GM19023 (cell line): ENCODE data around the gene IGF1R.
"Not testable (repeated sequence)": the region's sequence is repeated elsewhere in the genome, so short reads cannot be mapped to it uniquely, and the experiment has no call there.

Experiments
- ATAC-seq: cut with Tn5 transposase; IDR thresholded peaks from one replicate; pipeline ENCODE4 v1.9.1; 2021; ENCODE audit warnings: mild to moderate bottlenecking, moderate library complexity; ENCODE audit not compliant: unreplicated experiment

Gene IGF1R

DNA sequence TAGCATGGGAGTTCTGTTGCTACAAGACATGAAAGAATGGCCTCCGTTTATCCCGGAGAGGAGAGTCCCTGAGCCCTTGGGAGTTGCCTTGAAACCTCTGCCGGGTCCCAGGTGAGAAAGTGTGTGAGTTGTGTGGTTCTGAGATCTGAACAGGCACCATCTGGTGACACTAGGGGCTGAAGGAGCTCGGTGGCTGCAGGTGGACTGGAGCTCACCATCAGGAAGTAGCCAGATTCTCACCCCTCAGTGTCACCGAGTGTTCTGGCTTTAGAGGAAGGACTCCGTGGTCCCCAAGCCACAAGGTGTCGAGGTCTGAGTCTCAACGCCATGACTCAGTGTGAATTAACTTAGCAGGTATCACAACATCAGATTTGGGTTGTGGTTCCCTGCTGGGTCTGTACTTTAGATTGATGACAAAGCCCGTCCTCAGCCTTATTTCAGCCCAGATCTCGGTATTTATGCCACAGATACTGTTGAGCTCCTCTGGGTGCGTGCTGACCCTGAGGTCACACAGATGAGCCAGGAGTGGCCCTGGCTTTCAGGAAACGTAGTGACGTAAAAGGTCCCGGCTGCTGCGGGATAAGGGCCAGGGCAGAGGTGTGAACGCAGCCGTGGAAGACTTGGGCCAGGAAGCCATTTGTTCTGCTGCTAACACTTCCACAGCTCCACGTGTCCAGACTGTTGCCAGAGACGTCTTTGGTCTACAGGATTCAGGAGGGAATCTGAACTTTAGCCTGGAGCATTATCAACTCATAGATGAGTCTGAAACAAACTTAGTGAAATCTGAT lies 304.9 kb downstream of the IGF1R start:
- no peak for ATAC-seq

DNA sequence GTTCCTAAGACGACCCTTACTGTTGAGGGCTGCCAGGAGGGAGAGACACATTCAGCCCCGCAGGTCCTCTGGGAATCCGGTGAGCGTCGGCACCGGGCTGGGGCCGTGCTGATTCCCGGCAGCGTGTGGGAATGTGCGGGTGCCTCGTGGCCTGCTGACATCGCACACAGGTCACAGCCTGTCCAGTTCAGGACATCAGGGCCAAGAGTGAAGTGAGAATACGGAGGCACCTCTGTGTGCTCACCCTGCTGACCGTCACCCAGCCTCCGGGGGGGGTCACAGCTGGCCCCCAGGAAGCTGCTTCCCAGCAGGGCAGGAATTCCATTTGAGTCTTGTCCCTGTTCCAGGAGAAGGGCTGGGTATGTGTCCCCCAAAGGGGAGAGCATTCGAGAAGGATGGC lies 305.6 kb downstream of the IGF1R start:
- no peak for ATAC-seq

DNA sequence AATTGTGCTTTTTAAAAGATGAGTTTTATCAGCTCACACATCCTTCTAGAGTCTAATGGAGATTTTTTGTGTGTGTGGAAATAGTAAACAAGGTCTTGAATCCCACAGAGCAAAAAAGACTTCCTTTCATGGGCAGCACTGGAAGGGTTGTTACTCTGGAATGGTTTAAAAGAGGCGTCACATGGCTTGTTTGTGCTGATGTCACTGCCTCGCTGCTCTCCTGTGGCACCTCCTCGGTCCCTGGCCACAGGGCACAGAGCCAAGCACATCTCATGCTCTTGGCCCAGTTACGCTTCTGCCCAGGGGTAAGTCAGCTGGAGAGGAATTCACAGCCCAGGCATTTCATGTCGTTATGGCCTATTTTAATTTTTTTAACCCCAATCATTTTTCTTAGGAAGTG lies 306.1 kb downstream of the IGF1R start:
- ATAC-seq = no peak

DNA sequence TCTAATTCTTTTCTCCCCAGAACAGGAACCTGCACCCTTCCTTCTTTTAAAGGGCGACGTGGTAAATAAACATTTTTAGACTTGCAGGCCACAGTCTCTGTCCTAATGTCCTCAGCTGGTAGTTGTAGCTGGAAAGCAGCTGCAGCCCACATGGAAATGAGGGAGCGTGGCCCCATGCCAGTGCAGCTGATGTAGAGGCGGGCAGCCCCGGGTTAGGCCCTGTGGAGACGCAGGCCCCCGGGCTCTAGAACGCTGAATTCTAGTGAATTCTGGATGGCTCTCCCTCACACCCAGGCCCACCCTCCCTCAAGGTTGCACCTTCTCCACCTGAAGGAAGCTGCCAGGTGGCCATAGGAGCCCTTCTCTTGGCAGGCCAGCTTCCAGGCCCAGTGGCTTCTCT lies 307.0 kb downstream of the IGF1R start:
- ATAC-seq = no peak

DNA sequence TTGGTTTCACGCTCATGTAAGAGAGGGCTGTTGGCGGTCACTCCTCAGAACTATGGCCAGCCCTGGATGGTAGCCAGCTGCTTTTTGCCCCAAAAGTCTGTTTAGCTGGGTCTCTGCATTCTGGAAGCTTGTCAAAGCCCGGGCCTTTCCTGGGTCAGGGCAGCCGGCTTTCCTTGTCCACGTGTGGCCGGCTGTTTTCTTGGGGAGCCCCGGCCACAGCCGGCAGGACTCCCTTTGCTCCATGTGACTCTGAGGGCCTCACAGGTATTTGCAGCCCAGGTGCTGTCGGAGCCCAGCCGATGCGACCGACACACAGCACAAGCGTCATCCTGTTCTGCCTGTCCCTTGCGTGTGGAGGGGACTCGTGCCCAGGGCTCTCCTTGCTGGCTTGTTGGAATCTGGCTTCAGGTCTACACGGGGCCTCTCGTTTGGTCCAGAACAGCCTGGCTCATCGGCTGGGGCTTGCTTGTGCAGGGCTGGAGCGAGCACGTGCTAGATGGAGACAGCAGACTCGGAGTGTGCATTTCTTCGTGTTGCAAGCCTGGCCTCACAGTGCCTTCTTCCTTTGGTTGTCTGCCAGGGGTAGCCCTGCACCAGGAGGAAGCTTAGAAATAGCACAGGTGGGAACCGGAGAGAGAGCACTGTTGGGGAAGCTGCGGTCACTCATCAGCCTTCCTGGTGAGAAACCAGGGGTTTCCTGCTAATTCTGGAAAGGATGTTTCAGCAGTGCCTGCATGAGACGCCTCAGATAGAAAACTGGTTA lies 307.8 kb downstream of the IGF1R start:
- ATAC-seq = no peak

DNA sequence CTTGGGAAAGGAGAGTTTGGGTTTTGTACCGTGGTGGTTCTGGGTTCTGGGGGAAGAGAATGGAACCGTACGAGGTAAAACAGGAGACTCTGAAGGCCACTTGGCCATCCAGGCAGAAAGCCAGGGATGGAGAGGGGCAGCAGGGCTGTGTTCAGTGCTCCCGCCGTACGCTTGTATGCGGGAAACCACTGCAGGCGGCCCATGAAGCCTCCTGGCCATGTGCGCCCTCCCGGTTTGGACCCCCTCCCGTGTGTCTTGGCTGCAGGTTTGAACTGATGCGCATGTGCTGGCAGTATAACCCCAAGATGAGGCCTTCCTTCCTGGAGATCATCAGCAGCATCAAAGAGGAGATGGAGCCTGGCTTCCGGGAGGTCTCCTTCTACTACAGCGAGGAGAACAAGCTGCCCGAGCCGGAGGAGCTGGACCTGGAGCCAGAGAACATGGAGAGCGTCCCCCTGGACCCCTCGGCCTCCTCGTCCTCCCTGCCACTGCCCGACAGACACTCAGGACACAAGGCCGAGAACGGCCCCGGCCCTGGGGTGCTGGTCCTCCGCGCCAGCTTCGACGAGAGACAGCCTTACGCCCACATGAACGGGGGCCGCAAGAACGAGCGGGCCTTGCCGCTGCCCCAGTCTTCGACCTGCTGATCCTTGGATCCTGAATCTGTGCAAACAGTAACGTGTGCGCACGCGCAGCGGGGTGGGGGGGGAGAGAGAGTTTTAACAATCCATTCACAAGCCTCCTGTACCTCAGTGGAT lies 308.6 kb downstream of the IGF1R start:
- ATAC-seq = no peak

DNA sequence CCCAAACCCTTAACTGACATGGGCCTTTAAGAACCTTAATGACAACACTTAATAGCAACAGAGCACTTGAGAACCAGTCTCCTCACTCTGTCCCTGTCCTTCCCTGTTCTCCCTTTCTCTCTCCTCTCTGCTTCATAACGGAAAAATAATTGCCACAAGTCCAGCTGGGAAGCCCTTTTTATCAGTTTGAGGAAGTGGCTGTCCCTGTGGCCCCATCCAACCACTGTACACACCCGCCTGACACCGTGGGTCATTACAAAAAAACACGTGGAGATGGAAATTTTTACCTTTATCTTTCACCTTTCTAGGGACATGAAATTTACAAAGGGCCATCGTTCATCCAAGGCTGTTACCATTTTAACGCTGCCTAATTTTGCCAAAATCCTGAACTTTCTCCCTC lies 309.3 kb downstream of the IGF1R start:
- ATAC-seq = no peak

DNA sequence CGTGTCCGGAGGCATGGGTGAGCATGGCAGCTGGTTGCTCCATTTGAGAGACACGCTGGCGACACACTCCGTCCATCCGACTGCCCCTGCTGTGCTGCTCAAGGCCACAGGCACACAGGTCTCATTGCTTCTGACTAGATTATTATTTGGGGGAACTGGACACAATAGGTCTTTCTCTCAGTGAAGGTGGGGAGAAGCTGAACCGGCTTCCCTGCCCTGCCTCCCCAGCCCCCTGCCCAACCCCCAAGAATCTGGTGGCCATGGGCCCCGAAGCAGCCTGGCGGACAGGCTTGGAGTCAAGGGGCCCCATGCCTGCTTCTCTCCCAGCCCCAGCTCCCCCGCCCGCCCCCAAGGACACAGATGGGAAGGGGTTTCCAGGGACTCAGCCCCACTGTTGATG lies 309.7 kb downstream of the IGF1R start:
- no peak for ATAC-seq

DNA sequence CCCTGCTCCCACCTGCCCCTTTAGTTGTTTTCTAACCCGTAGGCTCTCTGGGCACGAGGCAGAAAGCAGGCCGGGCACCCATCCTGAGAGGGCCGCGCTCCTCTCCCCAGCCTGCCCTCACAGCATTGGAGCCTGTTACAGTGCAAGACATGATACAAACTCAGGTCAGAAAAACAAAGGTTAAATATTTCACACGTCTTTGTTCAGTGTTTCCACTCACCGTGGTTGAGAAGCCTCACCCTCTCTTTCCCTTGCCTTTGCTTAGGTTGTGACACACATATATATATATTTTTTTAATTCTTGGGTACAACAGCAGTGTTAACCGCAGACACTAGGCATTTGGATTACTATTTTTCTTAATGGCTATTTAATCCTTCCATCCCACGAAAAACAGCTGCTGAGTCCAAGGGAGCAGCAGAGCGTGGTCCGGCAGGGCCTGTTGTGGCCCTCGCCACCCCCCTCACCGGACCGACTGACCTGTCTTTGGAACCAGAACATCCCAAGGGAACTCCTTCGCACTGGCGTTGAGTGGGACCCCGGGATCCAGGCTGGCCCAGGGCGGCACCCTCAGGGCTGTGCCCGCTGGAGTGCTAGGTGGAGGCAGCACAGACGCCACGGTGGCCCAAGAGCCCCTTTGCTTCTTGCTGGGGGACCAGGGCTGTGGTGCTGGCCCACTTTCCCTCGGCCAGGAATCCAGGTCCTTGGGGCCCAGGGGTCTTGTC lies 310.7 kb downstream of the IGF1R start:
- ATAC-seq = no peak

DNA sequence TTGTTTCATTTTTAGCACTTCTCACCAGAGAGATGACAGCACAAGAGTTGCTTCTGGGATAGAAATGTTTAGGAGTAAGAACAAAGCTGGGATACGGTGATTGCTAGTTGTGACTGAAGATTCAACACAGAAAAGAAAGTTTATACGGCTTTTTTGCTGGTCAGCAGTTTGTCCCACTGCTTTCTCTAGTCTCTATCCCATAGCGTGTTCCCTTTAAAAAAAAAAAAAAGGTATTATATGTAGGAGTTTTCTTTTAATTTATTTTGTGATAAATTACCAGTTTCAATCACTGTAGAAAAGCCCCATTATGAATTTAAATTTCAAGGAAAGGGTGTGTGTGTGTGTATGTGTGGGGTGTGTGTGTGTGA lies 311.3 kb downstream of the IGF1R start:
- ATAC-seq = no peak

DNA sequence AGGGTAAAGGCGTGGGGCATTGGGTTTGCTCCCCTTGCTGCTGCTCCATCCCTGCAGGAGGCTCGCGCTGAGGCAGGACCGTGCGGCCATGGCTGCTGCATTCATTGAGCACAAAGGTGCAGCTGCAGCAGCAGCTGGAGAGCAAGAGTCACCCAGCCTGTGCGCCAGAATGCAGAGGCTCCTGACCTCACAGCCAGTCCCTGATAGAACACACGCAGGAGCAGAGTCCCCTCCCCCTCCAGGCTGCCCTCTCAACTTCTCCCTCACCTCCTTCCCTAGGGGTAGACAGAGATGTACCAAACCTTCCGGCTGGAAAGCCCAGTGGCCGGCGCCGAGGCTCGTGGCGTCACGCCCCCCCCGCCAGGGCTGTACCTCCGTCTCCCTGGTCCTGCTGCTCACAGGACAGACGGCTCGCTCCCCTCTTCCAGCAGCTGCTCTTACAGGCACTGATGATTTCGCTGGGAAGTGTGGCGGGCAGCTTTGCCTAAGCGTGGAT lies 312.3 kb downstream of the IGF1R start:
- ATAC-seq = no peak

DNA sequence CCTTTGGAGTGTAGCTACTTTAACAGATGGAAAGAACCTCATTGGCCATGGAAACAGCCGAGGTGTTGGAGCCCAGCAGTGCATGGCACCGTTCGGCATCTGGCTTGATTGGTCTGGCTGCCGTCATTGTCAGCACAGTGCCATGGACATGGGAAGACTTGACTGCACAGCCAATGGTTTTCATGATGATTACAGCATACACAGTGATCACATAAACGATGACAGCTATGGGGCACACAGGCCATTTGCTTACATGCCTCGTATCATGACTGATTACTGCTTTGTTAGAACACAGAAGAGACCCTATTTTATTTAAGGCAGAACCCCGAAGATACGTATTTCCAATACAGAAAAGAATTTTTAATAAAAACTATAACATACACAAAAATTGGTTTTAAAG lies 315.1 kb downstream of the IGF1R start:
- no peak for ATAC-seq

DNA sequence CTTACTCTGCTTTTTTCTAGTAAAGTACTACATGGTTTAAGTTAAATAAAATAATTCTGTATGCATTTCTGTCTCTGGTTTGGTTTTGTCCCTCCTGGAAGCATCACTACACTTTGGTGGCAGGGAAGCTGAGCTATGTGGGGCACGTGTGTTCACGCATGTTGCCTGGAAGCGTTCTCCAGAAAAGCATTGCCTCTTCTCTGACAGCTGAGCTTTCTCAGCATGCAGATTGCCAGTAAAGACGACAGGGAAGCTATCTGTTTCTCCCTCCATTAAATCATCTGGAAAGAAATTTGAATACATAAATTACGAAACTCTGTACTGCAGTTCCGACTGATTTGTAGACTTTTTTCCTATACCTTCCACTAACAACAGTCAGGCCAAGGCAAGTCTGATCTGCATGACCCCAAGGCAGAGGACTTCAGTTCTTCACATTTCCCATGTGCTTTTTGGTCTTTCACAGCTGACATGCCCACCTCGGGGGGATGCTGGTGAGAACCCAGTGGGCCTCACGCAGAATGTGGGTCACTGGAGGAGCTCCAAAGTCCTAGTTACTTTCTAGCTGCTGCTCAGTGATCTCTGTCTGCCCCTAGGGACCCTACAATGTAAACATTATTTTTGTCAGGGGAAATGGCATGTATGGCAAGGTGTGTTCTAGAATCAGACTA lies 316.3 kb downstream of the IGF1R start:
- no peak for ATAC-seq

DNA sequence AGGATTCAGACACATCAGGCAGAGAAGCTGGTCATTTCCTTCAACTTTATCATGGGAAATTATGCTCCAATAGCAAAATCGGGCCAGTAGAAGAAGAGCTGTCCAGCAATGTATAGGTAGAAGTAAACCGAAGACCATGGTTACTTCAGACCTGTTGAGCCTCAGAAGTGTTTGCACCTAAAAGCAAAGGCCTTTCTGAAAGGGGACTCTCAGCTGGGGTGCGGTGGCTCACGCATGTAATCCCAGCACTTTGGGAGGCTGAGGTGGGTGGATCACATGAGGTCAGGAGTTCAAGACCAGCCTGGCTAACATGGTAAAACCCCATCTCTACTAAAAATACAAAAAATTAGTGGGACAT lies 316.8 kb downstream of the IGF1R start:
- not testable (repeated sequence) for ATAC-seq

DNA sequence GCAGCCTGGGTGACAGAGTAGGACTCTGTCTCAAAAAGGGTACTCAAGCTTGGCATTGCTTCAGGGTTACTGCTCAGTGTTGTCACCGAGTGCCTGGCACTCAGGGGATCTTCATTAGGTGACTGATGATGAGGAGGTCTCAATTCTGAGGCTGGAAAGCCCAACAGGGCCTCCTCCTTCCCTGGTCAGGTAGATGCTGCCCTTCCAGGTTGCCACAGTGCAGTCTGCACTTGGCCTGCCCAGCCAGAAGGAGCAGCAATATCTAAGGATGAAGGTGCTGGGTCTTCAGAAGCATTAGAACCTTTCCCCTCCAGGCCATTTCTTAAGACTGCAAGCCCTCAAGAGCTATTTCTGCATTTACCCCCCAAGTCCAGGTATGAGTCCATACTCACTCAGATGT lies 317.3 kb downstream of the IGF1R start:
- ATAC-seq = no peak

DNA sequence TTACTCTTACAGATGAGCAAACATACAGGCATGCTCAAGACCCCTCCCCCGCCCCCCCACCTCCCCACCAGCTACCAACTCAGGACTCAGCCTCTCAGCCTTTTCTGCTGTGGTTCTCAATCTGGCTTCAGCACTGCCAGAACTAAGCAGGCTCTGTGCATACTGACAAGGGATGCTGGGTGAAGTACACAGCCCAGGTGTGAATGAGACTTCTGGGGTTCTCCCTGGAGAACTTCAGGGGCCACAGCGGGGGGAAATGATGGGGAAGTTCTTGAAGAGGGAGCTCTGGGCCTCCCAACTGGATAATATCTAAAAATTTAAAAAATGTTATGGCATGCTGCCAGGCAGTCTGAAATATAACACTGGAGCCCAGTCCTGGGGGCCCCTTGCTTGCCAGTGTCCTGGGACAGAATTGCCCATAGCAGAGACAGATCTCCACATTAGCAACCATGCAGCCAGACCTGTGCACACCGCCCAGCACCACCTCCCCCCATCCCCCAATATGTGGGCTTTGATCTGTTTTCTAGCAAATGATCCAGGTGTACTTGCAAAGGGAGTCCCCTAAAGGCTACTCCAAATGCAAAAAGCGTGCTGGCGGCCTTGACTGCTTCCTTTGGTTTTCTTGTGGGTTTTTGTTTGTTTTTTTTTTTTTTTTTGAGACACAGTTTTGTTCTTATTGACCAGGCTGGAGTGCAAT lies 317.9 kb downstream of the IGF1R start:
- no peak for ATAC-seq

DNA sequence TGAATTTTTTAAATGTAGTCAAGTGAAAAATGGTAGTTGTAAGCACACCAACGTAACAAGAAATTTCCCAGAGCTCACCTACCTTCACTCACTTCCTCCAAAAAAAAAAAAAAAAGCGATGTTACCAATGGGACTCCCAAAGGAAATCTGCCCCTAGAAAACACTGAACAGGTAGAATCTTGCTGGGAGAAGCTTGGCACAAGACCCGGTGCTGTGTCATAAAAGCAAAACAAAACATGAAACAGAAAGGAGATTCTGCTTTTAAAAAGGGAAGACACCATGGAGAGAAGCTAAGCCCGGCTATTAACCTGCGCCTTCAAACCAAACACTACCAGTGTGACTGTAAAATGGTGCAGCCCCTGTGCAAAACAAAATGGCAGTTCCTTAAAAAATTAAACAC lies 318.8 kb downstream of the IGF1R start:
- ATAC-seq = no peak

DNA sequence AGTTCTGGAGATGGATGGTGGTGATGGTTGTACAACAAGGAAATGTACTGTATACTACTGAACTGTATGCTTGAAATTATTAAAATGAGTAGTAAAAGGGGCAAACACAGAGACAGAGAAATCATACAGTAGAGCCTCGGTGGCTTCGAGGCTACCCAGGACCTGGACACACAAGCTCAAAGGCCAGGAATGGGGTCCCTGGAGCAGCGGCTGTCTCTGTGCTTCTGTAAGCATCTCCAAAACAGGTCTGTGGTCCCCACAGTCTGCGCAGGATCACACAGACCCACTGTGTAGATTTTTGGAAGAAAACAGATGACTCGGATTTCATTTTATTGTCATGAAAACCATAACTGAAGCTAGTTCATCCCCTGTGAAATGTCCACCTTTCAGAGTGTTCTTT lies 319.6 kb downstream of the IGF1R start:
- ATAC-seq = no peak

DNA sequence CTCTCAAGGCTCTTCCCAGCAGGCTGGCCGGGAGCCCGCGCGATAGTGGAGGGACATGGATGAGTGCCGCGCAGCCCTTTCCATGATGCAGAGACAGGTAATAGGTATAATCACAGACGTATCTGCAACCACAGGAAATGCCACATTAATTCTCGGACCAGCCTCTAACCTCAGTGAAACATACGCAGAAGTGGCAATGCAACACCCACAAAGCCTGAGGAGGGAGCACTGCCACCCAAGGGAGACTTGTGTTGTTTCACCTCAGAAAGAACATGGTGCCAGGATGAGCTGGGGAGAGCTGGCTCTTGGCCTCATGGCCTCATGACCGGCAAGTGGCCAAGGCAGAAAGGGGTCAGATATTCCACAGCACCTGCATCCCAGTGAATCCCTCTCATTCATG lies 320.2 kb downstream of the IGF1R start:
- no peak for ATAC-seq

DNA sequence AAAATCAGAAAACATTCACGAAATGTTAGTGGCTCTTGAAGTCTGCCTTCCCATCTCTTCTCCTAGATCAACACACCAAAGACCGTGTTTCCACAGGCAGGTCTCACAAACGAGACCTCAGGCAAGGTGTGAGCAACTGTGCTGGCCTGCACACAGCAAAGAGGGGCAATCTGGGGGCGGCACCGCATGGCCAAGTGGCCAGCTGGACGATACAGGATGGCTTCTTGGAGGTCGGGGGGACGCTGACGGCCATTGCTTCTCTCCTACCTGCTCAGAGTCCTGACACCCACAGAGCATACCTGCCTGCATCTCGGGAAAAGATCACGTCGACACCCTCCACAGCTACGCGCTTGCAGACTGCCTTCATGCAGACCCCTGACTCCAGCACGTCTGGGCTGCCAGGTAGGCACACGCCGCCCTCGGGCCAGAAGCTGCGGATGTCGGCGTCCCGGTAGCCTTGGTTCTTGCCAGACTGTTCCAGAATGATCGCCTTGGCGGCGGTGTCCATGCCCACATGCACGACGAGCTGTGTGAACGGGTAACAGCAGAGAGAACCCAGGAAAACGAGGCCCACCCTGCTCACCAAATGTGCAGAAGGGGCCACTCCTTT lies 320.9 kb downstream of the IGF1R start:
- no peak for ATAC-seq
